Parathyroid adenoma (tissue), 2 donors: ENCODE measurements around the gene PPM1L.

Experiments used
- H2AFZ ChIP-seq: fragments of 300-600 bp; sonication (generic); one replicate; pipeline ENCODE4 v1.7.0; 2017; ENCODE audit warnings: antibody characterized with exemption, mild to moderate bottlenecking
- H3K27ac ChIP-seq: fragments of 300-600 bp; sonication (generic); one replicate; pipeline ENCODE4 v1.7.0; 2017
- H3K27me3 ChIP-seq: fragments of 300-600 bp; sonication (generic); one replicate; pipeline ENCODE4 v1.7.0; 2017; ENCODE audit warnings: low read length; ENCODE audit not compliant: control insufficient read depth, insufficient read depth
- H3K36me3 ChIP-seq: fragments of 300-600 bp; sonication (generic); one replicate; pipeline ENCODE4 v1.7.0; 2017; ENCODE audit warnings: low read length; ENCODE audit not compliant: control insufficient read depth, insufficient read depth
- H3K4me1 ChIP-seq: fragments of 300-600 bp; sonication (generic); one replicate; pipeline ENCODE4 v1.7.0; 2017; ENCODE audit warnings: control low read depth
- H3K4me2 ChIP-seq: fragments of 300-600 bp; sonication (generic); one replicate; pipeline ENCODE4 v1.7.0; 2017; ENCODE audit warnings: low read length
- H3K4me3 ChIP-seq: fragments of 300-600 bp; sonication (generic); one replicate; pipeline ENCODE4 v1.7.0; 2017; ENCODE audit warnings: low read depth, low read length
- H3K79me2 ChIP-seq: fragments of 300-600 bp; sonication (generic); one replicate; pipeline ENCODE4 v1.7.0; 2017; ENCODE audit warnings: control low read depth
- H3K9ac ChIP-seq: fragments of 300-600 bp; sonication (generic); one replicate; pipeline ENCODE4 v1.7.0; 2017; ENCODE audit warnings: mild to moderate bottlenecking
- H3K9me3 ChIP-seq: fragments of 300-600 bp; sonication (generic); one replicate; pipeline ENCODE4 v1.7.0; 2017; ENCODE audit warnings: low read length; ENCODE audit not compliant: control insufficient read depth
- CTCF ChIP-seq: fragments of 300-600 bp; sonication (generic); IDR thresholded peaks from one replicate; pipeline ENCODE4 v1.7.0; 2017; ENCODE audit warnings: antibody characterized with exemption, mild to moderate bottlenecking
- donor health status: primary hyperparathyroidism.

The PPM1L gene

GRCh38 chr3:160987982-160988964 lies 232.2 kb downstream of the PPM1L start:
- peaks cover 2% of the 10 kb centered on the region for H3K79me2 ChIP-seq
- no peaks in the 10 kb centered on the region for H3K36me3 ChIP-seq
- H3K4me2 ChIP-seq = no peak overlapping the region
- H3K9ac ChIP-seq = no peak overlapping the region
- H2AFZ ChIP-seq = no peak overlapping the region
- no peaks in the 10 kb centered on the region for H3K9me3 ChIP-seq
- no peak overlapping the region for H3K27ac ChIP-seq
- TF ChIP-seq CTCF = no peak
- peaks cover 3% of the 10 kb centered on the region for H3K4me1 ChIP-seq
- no peaks in the 10 kb centered on the region for H3K27me3 ChIP-seq
- no peak overlapping the region for H3K4me3 ChIP-seq

- no peak overlapping the region for H2AFZ ChIP-seq
Measured at GRCh38 chr3:160990446-160990845, 234.4 kb downstream of the PPM1L start.

DNA sequence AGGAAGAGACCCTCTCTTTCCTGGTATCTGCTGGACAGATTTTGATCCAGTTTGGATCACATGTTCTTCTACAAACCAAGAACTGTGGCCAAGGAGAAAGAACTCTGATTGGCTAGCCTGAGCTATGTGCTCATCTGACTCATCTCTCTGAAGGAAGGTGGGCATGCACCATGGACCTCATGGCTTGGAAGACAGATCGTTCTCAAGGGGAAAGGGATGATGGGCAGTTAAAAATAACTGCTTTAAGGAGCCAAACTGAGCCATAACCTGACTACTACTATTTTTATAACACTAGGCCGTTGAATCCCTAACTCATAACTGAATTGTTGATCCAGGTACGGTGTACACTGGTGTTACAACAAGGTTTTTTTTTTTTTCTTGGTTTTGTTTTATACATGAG lies 236.7 kb downstream of the PPM1L start:
- H3K9ac ChIP-seq = no peak overlapping the region
- no peak overlapping the region for H3K27ac ChIP-seq
- H3K4me2 ChIP-seq = no peak overlapping the region
- H3K79me2 ChIP-seq = peaks cover 7% of the 10 kb centered on the region
- H2AFZ ChIP-seq = no peak overlapping the region
- H3K4me3 ChIP-seq = no peak overlapping the region
- TF ChIP-seq CTCF = no peak
- no peaks in the 10 kb centered on the region for H3K9me3 ChIP-seq
- no peaks in the 10 kb centered on the region for H3K36me3 ChIP-seq
- no peaks in the 10 kb centered on the region for H3K4me1 ChIP-seq
- no peaks in the 10 kb centered on the region for H3K27me3 ChIP-seq

More at GRCh38 chr3:160990446-160990845, 234.4 kb downstream of the PPM1L start:
- no peak overlapping the region for H3K27ac ChIP-seq
- peaks cover 6% of the 10 kb centered on the region for H3K79me2 ChIP-seq
- H3K36me3 ChIP-seq = no peaks in the 10 kb centered on the region
- TF ChIP-seq CTCF = no peak
- H3K4me1 ChIP-seq = peaks cover 3% of the 10 kb centered on the region
- no peak overlapping the region for H3K9ac ChIP-seq
- no peak overlapping the region for H3K4me3 ChIP-seq
- no peak overlapping the region for H3K4me2 ChIP-seq
- H3K9me3 ChIP-seq = no peaks in the 10 kb centered on the region
- no peaks in the 10 kb centered on the region for H3K27me3 ChIP-seq

GRCh38 chr3:160996811-160997210 lies 240.8 kb downstream of the PPM1L start:
- Histone ChIP-seq H3K27ac (no peak overlapping the region), H3K27me3 (no peaks in the 10 kb centered on the region), H3K4me1 (no peaks in the 10 kb centered on the region), H3K9me3 (no peaks in the 10 kb centered on the region), H2AFZ (no peak overlapping the region), H3K9ac (no peak overlapping the region), H3K4me3 (no peak overlapping the region), H3K4me2 (no peak overlapping the region), H3K79me2 (peaks cover 10% of the 10 kb centered on the region), H3K36me3 (no peaks in the 10 kb centered on the region)
- no peak for TF ChIP-seq CTCF
